ENCODE results near the gene P4HA2. TPM values are rescaled to one million over a fixed set of nuclear protein-coding genes. Genes with fewer than 3 reads are reported as not detected.
"Not testable (repeated sequence)": the region's sequence is repeated elsewhere in the genome, so short reads cannot be mapped to it uniquely, and the experiment has no call there.

Gene P4HA2
- total and polyA plus RNA-seq, 4 experiments from 2014 or later, result 0.14 to 0.96 (median 0.28) TPM; not detected in 1

DNA sequence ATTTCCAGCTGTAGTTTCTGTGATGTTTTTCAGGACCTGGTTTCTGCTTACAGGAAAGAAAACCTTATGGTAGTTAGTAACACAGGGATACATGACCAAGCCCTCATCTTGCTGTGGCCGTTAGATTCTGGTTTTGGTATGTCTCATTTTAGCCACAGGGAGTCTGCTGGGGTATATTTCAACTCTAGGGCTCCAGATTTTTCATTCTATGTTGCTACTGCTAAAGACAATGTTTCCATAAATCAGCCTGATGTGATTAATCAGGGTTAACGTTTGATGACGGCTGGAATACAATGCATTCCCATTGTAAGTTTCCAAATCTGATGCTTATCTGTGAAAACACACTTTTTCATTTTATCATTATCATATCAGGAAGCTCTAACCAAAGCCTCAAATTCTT lies 48.2 kb downstream of the P4HA2 start:
- Mint-ChIP-seq H3K27me3 (no peaks in the 10 kb centered on the region), H3K36me3 (no peaks in the 10 kb centered on the region), H3K4me3 (no peak overlapping the region), H3K9me3 (no peaks in the 10 kb centered on the region), H3K4me1 (peaks cover 18 to 30% (median 24%) of the 10 kb centered on the region in 4 donors), H3K27ac (no peak overlapping the region)
- ChIA-PET POLR2A (ENCODE audit: partially characterized antibody) (no interaction called here), CTCF (ENCODE audit: partially characterized antibody) (interaction anchor here (0.9 to 3.8 kb wide), 9 partner anchors 11 to 124 kb away, joined by 3 to 27 read pairs (median 5); no protein-coding TSS in a partner anchor)
- no peak overlapping the region for H3K27ac ChIP-seq (ENCODE audit: low read depth, low read length)
- H3K27me3 ChIP-seq (ENCODE audit: insufficient read depth, low read length), result no peaks in the 10 kb centered on the region
- peaks cover 11% of the 10 kb centered on the region for H3K4me1 ChIP-seq (ENCODE audit: insufficient read depth, low read length)
- no peak overlapping the region for H3K4me3 ChIP-seq (ENCODE audit: low read length in 2 of 2)
- no peaks in the 10 kb centered on the region for H3K36me3 ChIP-seq (ENCODE audit: insufficient read depth, low read length)
- no peak for DNase-seq
- no peaks in the 10 kb centered on the region for H3K9me3 ChIP-seq (ENCODE audit: control insufficient read depth in 1 of 2, low read length in 2 of 2)
- intact Hi-C loops (cut with micrococcal nuclease), result no loop called here

DNA sequence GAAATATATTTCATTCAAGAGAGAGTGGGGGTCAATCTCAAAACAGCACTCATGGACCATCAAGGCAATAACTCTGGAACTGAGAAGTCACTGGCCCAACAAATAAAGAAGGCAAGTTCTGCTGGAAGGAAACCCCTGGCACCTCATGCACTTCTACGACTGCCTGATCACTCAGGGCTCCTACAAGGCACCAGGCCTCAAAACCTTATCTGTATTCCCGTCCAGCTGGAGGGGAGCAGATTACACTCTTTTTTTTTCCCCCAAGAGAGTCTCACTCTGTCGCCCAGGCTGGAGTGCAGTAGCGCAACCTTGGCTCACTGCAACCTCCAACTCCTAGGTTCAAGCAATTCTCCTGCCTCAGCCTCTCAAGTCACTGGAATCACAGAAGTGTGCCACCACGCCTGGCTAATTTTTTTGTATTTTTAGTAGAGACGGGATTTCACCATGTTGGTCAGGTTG lies 49.9 kb downstream of the P4HA2 start:
- no peak overlapping the region for H3K4me3 Mint-ChIP-seq
- H3K27ac Mint-ChIP-seq, result no peak overlapping the region
- intact Hi-C loops (cut with micrococcal nuclease), result loop anchor here (2.0 kb wide), 1 partner anchor 113 kb away; no protein-coding TSS in a partner anchor

DNA sequence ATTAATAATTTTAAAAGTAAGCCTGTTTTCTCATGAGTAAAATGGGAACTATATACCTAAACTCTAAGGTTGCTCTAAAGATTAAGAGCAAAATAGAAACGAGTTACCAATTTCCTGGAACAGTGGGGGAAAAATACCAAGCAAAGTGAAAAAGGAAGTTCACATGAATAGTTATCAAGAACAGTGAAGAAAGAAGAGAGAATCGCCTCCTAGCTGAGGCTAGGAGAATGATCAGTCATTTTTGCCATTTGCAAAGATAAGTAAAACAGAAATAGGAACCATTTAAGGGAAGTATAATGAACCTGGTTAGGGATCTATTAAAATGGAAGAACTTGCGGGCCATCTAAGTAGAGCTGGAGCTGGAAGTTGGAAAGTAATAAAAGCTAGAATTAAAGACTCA lies 50.7 kb downstream of the P4HA2 start:
- CTCF ChIA-PET (ENCODE audit: partially characterized antibody), result interaction anchor here (0.6 to 3.0 kb wide), 4 partner anchors 21 to 114 kb away, joined by 3 to 12 read pairs (median 4); no protein-coding TSS in a partner anchor
- Mint-ChIP-seq H3K4me3 (peak overlapping the region in 1 of 8 donors; percentile 2), H3K9me3 (peaks cover 0 to under 1% (median 0%) of the 10 kb centered on the region in 8 donors), H3K4me1 (peaks cover 18 to 30% (median 24%) of the 10 kb centered on the region in 4 donors), H3K27ac (peak overlapping the region in 2 of 7 donors; percentile 5 to 81), H3K27me3 (no peaks in the 10 kb centered on the region), H3K36me3 (no peaks in the 10 kb centered on the region)
- peak in 1 of 5 donors; percentile 2 for DNase-seq
- no peak overlapping the region for H3K4me3 ChIP-seq (ENCODE audit: low read length in 2 of 2)
- intact Hi-C loops (cut with micrococcal nuclease), result loop anchor here (2.0 kb wide), 1 partner anchor 112 kb away; no protein-coding TSS in a partner anchor
- H3K27ac ChIP-seq (ENCODE audit: low read depth, low read length), result no peak overlapping the region
- POLR2A ChIA-PET (ENCODE audit: partially characterized antibody), result interaction anchor here (1.0 kb wide), 1 partner anchor 75 kb away, joined by 3 read pairs; no protein-coding TSS in a partner anchor
- no peaks in the 10 kb centered on the region for H3K27me3 ChIP-seq (ENCODE audit: insufficient read depth, low read length)
- peaks cover 11% of the 10 kb centered on the region for H3K4me1 ChIP-seq (ENCODE audit: insufficient read depth, low read length)
- no peaks in the 10 kb centered on the region for H3K9me3 ChIP-seq (ENCODE audit: control insufficient read depth in 1 of 2, low read length in 2 of 2)
- H3K36me3 ChIP-seq (ENCODE audit: insufficient read depth, low read length), result no peaks in the 10 kb centered on the region

More for the DNA sequence above, 49.9 kb downstream of the P4HA2 start:
- H3K27me3 ChIP-seq (ENCODE audit: insufficient read depth, low read length), result no peaks in the 10 kb centered on the region
- H3K27ac ChIP-seq (ENCODE audit: low read depth, low read length), result no peak overlapping the region
- no peak for DNase-seq
- no peaks in the 10 kb centered on the region for H3K27me3 Mint-ChIP-seq
- peaks cover 11% of the 10 kb centered on the region for H3K4me1 ChIP-seq (ENCODE audit: insufficient read depth, low read length)
- POLR2A ChIA-PET (ENCODE audit: partially characterized antibody), result interaction anchor here (1.0 kb wide), 1 partner anchor 76 kb away, joined by 3 read pairs; no protein-coding TSS in a partner anchor
- no peaks in the 10 kb centered on the region for H3K9me3 ChIP-seq (ENCODE audit: control insufficient read depth in 1 of 2, low read length in 2 of 2)
- no peak overlapping the region for H3K4me3 ChIP-seq (ENCODE audit: low read length in 2 of 2)
- no peaks in the 10 kb centered on the region for H3K36me3 Mint-ChIP-seq
- CTCF ChIA-PET (ENCODE audit: partially characterized antibody), result interaction anchor here (0.6 to 3.0 kb wide), 4 partner anchors 20 to 115 kb away, joined by 3 to 12 read pairs (median 4); no protein-coding TSS in a partner anchor
- H3K4me1 Mint-ChIP-seq, result peaks cover 18 to 30% (median 24%) of the 10 kb centered on the region in 4 donors
- no peaks in the 10 kb centered on the region for H3K9me3 Mint-ChIP-seq
- no peaks in the 10 kb centered on the region for H3K36me3 ChIP-seq (ENCODE audit: insufficient read depth, low read length)

DNA sequence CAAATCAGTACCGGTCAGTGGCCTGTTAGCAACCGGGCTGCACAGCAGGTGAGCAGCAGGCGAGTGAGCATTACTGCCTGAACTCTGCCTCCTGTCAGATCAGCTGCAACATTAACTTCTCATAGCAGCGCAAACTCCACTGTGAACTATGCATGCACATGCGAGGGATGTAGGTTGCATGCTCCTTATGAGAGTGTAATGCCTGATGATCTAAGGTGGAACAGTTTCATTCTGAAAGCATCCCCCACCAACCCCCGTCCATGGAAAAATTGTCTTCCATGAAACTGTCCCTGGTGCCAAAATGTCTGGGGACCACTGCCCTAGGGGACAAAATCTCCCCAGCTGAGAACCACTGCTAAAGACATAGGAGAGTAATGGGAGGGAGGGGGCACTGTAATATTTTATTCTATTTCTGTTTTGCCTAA lies 51.1 kb downstream of the P4HA2 start:
- Mint-ChIP-seq H3K9me3 (peaks cover 0 to 5% (median 0%) of the 10 kb centered on the region in 8 donors), H3K4me3 (peak overlapping the region in 6 of 8 donors; percentile 17 to 63 (median 48)), H3K36me3 (no peaks in the 10 kb centered on the region), H3K27me3 (no peaks in the 10 kb centered on the region), H3K4me1 (peaks cover 18 to 30% (median 24%) of the 10 kb centered on the region in 4 donors), H3K27ac (peak overlapping the region in 2 of 7 donors; percentile 22 to 76)
- Histone ChIP-seq H3K4me1 (ENCODE audit: insufficient read depth, low read length) (peaks cover 11% of the 10 kb centered on the region), H3K27me3 (ENCODE audit: insufficient read depth, low read length) (no peaks in the 10 kb centered on the region), H3K9me3 (ENCODE audit: control insufficient read depth in 1 of 2, low read length in 2 of 2) (no peaks in the 10 kb centered on the region), H3K27ac (ENCODE audit: low read depth, low read length) (no peak overlapping the region), H3K4me3 (ENCODE audit: low read length in 2 of 2) (no peak overlapping the region), H3K36me3 (ENCODE audit: insufficient read depth, low read length) (no peaks in the 10 kb centered on the region)
- POLR2A ChIA-PET (ENCODE audit: partially characterized antibody), result interaction anchor here (1.0 kb wide), 1 partner anchor 75 kb away, joined by 3 read pairs; no protein-coding TSS in a partner anchor
- intact Hi-C loops (cut with micrococcal nuclease), result loop anchor here (2.0 kb wide), 1 partner anchor 112 kb away; no protein-coding TSS in a partner anchor
- CTCF ChIA-PET (ENCODE audit: partially characterized antibody), result interaction anchor here (1.0 to 3.0 kb wide), 2 partner anchors 110 to 112 kb away, joined by 5 to 12 read pairs; no protein-coding TSS in a partner anchor
- DNase-seq, result peak in 1 of 5 donors; percentile 3

DNA sequence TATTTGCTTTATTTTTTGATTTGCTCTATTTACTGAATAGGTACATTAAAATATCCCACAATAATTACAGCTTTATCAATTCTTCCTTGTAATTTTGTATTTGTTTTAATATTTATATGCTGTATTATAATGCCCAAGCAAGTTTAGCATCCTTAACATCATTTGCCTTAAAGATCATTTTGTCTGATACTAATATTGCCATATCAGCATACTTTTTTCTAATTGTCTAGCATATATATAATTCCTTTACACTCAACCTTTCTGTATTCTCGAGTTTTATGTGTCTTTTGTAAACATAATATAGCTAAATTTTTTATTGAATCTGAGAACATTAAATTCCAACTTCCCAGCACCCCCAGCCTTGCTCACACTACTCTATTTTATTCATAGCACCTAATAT lies 64.7 kb downstream of the P4HA2 start:
- intact Hi-C loops (cut with micrococcal nuclease), result no loop called here
- no peaks in the 10 kb centered on the region for H3K27me3 ChIP-seq (ENCODE audit: insufficient read depth, low read length)
- CTCF ChIA-PET (ENCODE audit: partially characterized antibody), result no interaction called here
- Mint-ChIP-seq H3K27ac (no peak overlapping the region), H3K4me1 (peaks cover 0 to 5% (median 2%) of the 10 kb centered on the region in 4 donors), H3K4me3 (no peak overlapping the region), H3K27me3 (peaks cover 0 to 3% of the 10 kb centered on the region in 2 donors), H3K36me3 (peaks cover 0 to 2% of the 10 kb centered on the region in 2 donors), H3K9me3 (peaks cover 0 to 12% (median 6%) of the 10 kb centered on the region in 8 donors)
- POLR2A ChIA-PET (ENCODE audit: partially characterized antibody), result no interaction called here
- no peak for DNase-seq
- no peak overlapping the region for H3K4me3 ChIP-seq (ENCODE audit: low read length in 2 of 2)
- no peaks in the 10 kb centered on the region for H3K9me3 ChIP-seq (ENCODE audit: control insufficient read depth in 1 of 2, low read length in 2 of 2)
- H3K36me3 ChIP-seq (ENCODE audit: insufficient read depth, low read length), result no peaks in the 10 kb centered on the region
- no peak overlapping the region for H3K27ac ChIP-seq (ENCODE audit: low read depth, low read length)
- no peaks in the 10 kb centered on the region for H3K4me1 ChIP-seq (ENCODE audit: insufficient read depth, low read length)

DNA sequence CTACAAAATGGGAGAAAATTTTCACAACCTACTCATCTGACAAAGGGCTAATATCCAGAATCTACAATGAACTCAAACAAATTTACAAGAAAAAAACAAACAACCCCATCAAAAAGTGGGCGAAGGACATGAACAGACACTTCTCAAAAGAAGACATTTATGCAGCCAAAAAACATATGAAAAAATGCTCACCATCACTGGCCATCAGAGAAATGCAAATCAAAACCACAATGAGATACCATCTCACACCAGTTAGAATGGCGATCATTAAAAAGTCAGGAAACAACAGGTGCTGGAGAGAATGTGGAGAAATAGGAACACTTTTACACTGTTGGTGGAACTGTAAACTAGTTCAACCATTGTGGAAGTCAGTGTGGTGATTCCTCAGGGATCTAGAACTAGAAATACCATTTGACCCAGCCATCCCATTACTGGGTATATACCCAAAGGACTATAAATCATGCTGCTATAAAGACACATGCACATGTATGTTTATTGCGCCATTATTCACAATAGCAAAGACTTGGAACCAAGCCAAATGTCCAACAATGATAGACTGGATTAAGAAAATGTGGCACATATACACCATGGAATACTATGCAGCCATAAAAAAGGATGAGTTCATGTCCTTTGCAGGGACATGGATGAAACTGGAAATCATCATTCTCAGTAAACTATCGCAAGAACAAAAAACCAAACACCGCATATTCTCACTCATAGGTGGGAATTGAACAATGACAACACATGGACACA lies 65.9 kb downstream of the P4HA2 start:
- H3K27ac Mint-ChIP-seq; H3K4me1 Mint-ChIP-seq; H3K9me3 Mint-ChIP-seq; H3K9me3 ChIP-seq (ENCODE audit: control insufficient read depth in 1 of 2, low read length in 2 of 2); H3K36me3 ChIP-seq (ENCODE audit: insufficient read depth, low read length); H3K4me3 Mint-ChIP-seq; POLR2A ChIA-PET (ENCODE audit: partially characterized antibody); H3K27ac ChIP-seq (ENCODE audit: low read depth, low read length); DNase-seq; CTCF ChIA-PET (ENCODE audit: partially characterized antibody); H3K4me1 ChIP-seq (ENCODE audit: insufficient read depth, low read length); H3K27me3 ChIP-seq (ENCODE audit: insufficient read depth, low read length); H3K36me3 Mint-ChIP-seq; H3K4me3 ChIP-seq (ENCODE audit: low read length in 2 of 2); H3K27me3 Mint-ChIP-seq; intact Hi-C loops (cut with micrococcal nuclease): not testable (repeated sequence)

DNA sequence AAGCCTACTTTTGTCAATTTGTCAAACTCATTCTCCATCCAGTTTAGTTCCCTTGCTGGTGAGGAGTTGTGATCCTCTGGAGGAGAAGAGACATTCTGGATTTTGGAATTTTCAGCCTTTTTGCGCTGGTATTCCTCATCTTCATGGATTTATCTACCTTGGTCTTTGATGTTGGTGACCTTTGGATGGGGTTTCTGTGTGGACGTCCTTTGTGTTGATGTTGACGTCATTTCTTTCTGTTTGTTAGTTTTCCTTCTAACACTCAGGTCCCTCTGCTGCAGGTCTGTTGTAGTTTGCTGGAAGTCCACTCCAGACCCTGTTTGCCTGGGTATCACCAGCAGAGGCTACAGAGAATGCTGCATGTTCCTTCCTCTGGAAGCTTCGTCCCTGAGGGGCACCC lies 71.2 kb downstream of the P4HA2 start:
- Histone ChIP-seq H3K9me3 (ENCODE audit: control insufficient read depth in 1 of 2, low read length in 2 of 2) (no peaks in the 10 kb centered on the region), H3K36me3 (ENCODE audit: insufficient read depth, low read length) (no peaks in the 10 kb centered on the region), H3K27ac (ENCODE audit: low read depth, low read length) (no peak overlapping the region), H3K4me1 (ENCODE audit: insufficient read depth, low read length) (no peaks in the 10 kb centered on the region), H3K4me3 (ENCODE audit: low read length in 2 of 2) (no peak overlapping the region), H3K27me3 (ENCODE audit: insufficient read depth, low read length) (no peaks in the 10 kb centered on the region)
- peaks cover 0 to 8% of the 10 kb centered on the region in 2 donors for H3K27me3 Mint-ChIP-seq
- H3K4me1 Mint-ChIP-seq, result no peaks in the 10 kb centered on the region
- H3K9me3 Mint-ChIP-seq, result peaks cover 9 to 48% (median 27%) of the 10 kb centered on the region in 8 donors
- H3K27ac Mint-ChIP-seq, result no peak overlapping the region
- H3K4me3 Mint-ChIP-seq, result no peak overlapping the region
- POLR2A ChIA-PET (ENCODE audit: partially characterized antibody), result no interaction called here
- CTCF ChIA-PET (ENCODE audit: partially characterized antibody), result no interaction called here
- DNase-seq, result no peak
- intact Hi-C loops (cut with micrococcal nuclease), result no loop called here
- peaks cover 4 to 7% of the 10 kb centered on the region in 2 donors for H3K36me3 Mint-ChIP-seq

Data from CD4-positive, alpha-beta memory T cell (primary cell).